ENCODE data around the gene POGK.

DNA sequence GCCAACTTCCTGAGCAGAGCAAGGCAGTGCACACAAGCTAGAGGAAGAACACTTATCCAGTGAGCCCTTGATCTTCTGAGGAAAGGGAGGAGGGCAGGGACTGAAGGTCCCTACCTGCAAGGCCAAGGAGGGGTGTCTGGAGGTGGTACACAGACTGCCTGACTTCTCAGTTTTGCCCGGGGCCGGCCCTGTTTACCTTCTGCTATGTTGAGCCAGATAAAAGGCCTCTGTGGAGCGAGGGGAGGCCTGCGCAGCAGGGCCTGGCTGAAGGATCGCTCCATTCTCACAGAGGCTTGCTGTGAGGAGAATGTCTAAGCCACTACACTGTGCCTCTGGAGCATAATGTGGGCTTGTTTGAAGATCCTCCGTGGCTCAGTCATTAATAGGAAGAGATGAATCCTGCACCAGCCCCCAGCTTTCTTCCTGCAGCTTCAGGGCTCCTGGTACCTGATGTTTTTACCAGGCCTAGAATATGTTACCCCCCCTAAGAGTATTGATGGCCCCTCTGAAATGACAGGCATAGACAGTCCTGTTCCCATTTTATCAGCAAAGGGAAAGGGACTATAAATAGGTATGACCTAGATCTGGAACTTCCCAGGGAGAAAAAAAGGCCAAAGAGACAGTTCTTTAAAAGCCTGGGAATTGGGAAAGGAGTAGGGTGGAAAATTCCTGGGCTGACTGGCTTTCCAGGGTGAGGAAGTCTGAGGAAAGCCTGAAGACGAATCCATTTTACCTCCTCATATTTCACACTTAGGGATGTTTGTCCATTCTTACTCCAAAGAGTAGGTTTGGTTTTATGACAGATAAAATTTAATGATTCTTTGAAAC lies 4.7 kb downstream of the POGK start:
- TF ChIP-seq, protein P1, sequence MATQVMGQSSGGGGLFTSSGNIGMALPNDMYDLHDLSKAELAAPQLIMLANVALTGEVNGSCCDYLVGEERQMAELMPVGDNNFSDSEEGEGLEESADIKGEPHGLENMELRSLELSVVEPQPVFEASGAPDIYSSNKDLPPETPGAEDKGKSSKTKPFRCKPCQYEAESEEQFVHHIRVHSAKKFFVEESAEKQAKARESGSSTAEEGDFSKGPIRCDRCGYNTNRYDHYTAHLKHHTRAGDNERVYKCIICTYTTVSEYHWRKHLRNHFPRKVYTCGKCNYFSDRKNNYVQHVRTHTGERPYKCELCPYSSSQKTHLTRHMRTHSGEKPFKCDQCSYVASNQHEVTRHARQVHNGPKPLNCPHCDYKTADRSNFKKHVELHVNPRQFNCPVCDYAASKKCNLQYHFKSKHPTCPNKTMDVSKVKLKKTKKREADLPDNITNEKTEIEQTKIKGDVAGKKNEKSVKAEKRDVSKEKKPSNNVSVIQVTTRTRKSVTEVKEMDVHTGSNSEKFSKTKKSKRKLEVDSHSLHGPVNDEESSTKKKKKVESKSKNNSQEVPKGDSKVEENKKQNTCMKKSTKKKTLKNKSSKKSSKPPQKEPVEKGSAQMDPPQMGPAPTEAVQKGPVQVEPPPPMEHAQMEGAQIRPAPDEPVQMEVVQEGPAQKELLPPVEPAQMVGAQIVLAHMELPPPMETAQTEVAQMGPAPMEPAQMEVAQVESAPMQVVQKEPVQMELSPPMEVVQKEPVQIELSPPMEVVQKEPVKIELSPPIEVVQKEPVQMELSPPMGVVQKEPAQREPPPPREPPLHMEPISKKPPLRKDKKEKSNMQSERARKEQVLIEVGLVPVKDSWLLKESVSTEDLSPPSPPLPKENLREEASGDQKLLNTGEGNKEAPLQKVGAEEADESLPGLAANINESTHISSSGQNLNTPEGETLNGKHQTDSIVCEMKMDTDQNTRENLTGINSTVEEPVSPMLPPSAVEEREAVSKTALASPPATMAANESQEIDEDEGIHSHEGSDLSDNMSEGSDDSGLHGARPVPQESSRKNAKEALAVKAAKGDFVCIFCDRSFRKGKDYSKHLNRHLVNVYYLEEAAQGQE (IDR thresholded peaks at IDR 0.05; ENCODE audit: insufficient read depth in 1 of 2, low read depth in 2 of 2, low read length in 2 of 2): no peak
- no peak for TF ChIP-seq FOXP2 (optimal IDR thresholded peaks at IDR 0.05; ENCODE audit: borderline replicate concordance, extremely low read depth, extremely low read length, insufficient read depth)
- no peak for TF ChIP-seq POLR2AphosphoS5 (IDR thresholded peaks at IDR 0.05; ENCODE audit: low read depth, low read length)
- no peak for TF ChIP-seq TAF1 (IDR thresholded peaks at IDR 0.05; ENCODE audit: borderline replicate concordance, insufficient read depth, low read length)
- TF ChIP-seq SIN3A (IDR thresholded peaks at IDR 0.05; ENCODE audit: borderline replicate concordance, insufficient read depth, low read length): no peak
